Measurements from ENCODE around the gene NIN. TPM values are rescaled to one million over a fixed set of nuclear protein-coding genes. Genes with fewer than 3 reads are reported as not detected.

The NIN gene
- total RNA-seq, 1 donor, result 40.2 TPM

GRCh38 chr14:50766338-50766886, 64.5 kb downstream of the NIN start:
- Histone ChIP-seq H2AFZ (ENCODE audit: low read length) (no peak overlapping the region), H3K4me1 (ENCODE audit: insufficient read depth, low read length) (peaks cover 58% of the 10 kb centered on the region), H3K27me3 (ENCODE audit: insufficient read depth, low read length) (no peaks in the 10 kb centered on the region), H3K4me3 (ENCODE audit: insufficient read depth, low read length) (peak overlapping the region; percentile 2), H4K20me1 (ENCODE audit: insufficient read depth, low read length) (no peaks in the 10 kb centered on the region), H3K79me2 (ENCODE audit: insufficient read depth, low read length) (peaks cover 2% of the 10 kb centered on the region), H3K9me3 (ENCODE audit: low read depth, low read length) (no peaks in the 10 kb centered on the region), H3K36me3 (ENCODE audit: insufficient read depth, low read length) (peaks cover 22% of the 10 kb centered on the region), H3K4me2 (ENCODE audit: insufficient read depth, low read length) (peak overlapping the region; percentile 34), H3K27ac (ENCODE audit: low read depth, low read length) (peak overlapping the region; percentile 85)
- DNase-seq (ENCODE audit: insufficient read length, low spot score, missing footprints), result peak; percentile 69
- TF ChIP-seq CTCF (IDR thresholded peaks at IDR 0.05; ENCODE audit: extremely low read depth, low read depth, low read length), result no peak

GRCh38 chr14:50763382-50764007, 67.5 kb downstream of the NIN start:
- DNase-seq (ENCODE audit: insufficient read length, low spot score, missing footprints), result peak; percentile 59
- H4K20me1 ChIP-seq (ENCODE audit: insufficient read depth, low read length), result no peaks in the 10 kb centered on the region
- no peaks in the 10 kb centered on the region for H3K27me3 ChIP-seq (ENCODE audit: insufficient read depth, low read length)
- peaks cover 46% of the 10 kb centered on the region for H3K4me1 ChIP-seq (ENCODE audit: insufficient read depth, low read length)
- peak overlapping the region; percentile 32 for H3K4me3 ChIP-seq (ENCODE audit: insufficient read depth, low read length)
- H3K9me3 ChIP-seq (ENCODE audit: low read depth, low read length), result no peaks in the 10 kb centered on the region
- H2AFZ ChIP-seq (ENCODE audit: low read length), result no peak overlapping the region
- H3K27ac ChIP-seq (ENCODE audit: low read depth, low read length), result peak overlapping the region; percentile 100
- peaks cover 2% of the 10 kb centered on the region for H3K79me2 ChIP-seq (ENCODE audit: insufficient read depth, low read length)
- peak overlapping the region; percentile 68 for H3K4me2 ChIP-seq (ENCODE audit: insufficient read depth, low read length)
- no peak for TF ChIP-seq CTCF (IDR thresholded peaks at IDR 0.05; ENCODE audit: extremely low read depth, low read depth, low read length)
- H3K36me3 ChIP-seq (ENCODE audit: insufficient read depth, low read length), result peaks cover 30% of the 10 kb centered on the region

DNA sequence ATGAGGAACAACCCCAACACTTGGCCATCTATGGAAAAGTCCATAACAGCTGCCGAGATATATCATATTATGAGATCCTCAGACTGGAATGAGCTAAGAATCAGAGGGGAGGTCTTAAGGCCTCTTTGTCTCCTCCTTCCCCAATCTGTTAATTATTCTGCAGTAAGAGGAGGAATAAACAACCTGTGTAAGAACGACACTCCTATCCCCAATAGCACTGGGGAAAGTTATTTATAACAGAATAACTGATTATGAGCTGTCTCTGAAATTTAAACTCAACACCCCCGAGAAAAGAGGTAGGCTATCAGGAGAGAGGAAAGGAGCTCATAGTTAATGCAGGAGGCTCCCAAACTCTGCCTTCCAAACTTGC, 68.0 kb downstream of the NIN start:
- H3K9me3 ChIP-seq (ENCODE audit: low read depth, low read length), result no peaks in the 10 kb centered on the region
- TF ChIP-seq CTCF (IDR thresholded peaks at IDR 0.05; ENCODE audit: extremely low read depth, low read depth, low read length), result no peak
- H3K79me2 ChIP-seq (ENCODE audit: insufficient read depth, low read length), result peaks cover 2% of the 10 kb centered on the region
- H2AFZ ChIP-seq (ENCODE audit: low read length), result no peak overlapping the region
- no peaks in the 10 kb centered on the region for H3K27me3 ChIP-seq (ENCODE audit: insufficient read depth, low read length)
- H3K27ac ChIP-seq (ENCODE audit: low read depth, low read length), result peak overlapping the region; percentile 100
- H3K4me1 ChIP-seq (ENCODE audit: insufficient read depth, low read length), result peaks cover 41% of the 10 kb centered on the region
- peak overlapping the region; percentile 32 for H3K4me3 ChIP-seq (ENCODE audit: insufficient read depth, low read length)
- peaks cover 36% of the 10 kb centered on the region for H3K36me3 ChIP-seq (ENCODE audit: insufficient read depth, low read length)
- DNase-seq (ENCODE audit: insufficient read length, low spot score, missing footprints), result peak; percentile 59
- H4K20me1 ChIP-seq (ENCODE audit: insufficient read depth, low read length), result no peaks in the 10 kb centered on the region
- peak overlapping the region; percentile 68 for H3K4me2 ChIP-seq (ENCODE audit: insufficient read depth, low read length)

DNA sequence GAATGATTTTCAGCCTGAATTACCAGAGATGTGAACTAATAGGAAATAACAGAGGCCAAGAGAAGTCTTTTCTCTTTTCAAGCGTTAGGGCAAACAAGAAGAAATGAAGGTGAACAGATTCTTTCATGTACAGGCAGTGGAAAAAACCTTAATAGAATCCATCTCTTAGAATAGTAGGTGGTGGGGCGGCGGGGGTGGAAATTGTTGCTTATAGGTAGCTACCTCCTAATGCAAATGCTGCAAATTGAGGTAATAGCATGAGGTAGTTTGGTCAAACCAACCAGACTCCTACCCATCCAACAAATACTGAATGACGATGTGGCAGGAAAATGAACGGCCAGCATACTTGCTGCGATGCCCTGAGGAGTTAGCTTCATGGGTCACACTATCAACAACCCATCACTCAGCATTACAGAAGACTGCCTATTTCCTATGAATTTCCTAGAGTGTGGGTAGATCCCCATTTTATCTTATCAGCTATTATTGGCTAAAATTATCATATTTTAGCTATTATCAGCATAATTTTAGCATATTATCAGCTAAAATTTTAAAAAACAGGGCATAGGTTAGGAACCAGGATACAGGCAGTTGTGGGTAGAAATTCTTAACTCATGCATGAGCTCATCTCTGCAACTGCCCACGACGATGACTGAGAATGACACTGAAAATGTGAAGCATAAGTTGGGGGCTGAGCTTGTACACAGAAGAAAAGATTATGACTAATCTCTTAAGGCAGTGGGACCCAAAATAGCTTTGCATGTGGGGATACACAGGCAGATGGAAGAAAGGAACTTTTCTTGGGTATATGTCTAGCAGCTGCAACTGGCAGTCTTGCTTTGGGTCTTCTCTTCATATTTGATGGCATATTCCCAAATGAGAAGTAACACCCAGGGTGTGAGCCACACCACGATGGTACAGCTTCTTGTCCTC, 68.7 kb downstream of the NIN start:
- no peaks in the 10 kb centered on the region for H4K20me1 ChIP-seq (ENCODE audit: insufficient read depth, low read length)
- H3K79me2 ChIP-seq (ENCODE audit: insufficient read depth, low read length), result peaks cover 2% of the 10 kb centered on the region
- peaks cover 41% of the 10 kb centered on the region for H3K36me3 ChIP-seq (ENCODE audit: insufficient read depth, low read length)
- TF ChIP-seq CTCF (IDR thresholded peaks at IDR 0.05; ENCODE audit: extremely low read depth, low read depth, low read length), result no peak
- peak overlapping the region; percentile 4 for H2AFZ ChIP-seq (ENCODE audit: low read length)
- no peaks in the 10 kb centered on the region for H3K27me3 ChIP-seq (ENCODE audit: insufficient read depth, low read length)
- H3K4me2 ChIP-seq (ENCODE audit: insufficient read depth, low read length), result peak overlapping the region; percentile 68
- no peaks in the 10 kb centered on the region for H3K9me3 ChIP-seq (ENCODE audit: low read depth, low read length)
- H3K4me1 ChIP-seq (ENCODE audit: insufficient read depth, low read length), result peaks cover 40% of the 10 kb centered on the region
- H3K27ac ChIP-seq (ENCODE audit: low read depth, low read length), result peak overlapping the region; percentile 100
- DNase-seq (ENCODE audit: insufficient read length, low spot score, missing footprints), result no peak
- peak overlapping the region; percentile 32 for H3K4me3 ChIP-seq (ENCODE audit: insufficient read depth, low read length)
